ENCODE results near the gene HSD17B2. TPM values are rescaled to one million over a fixed set of nuclear protein-coding genes. Genes with fewer than 3 reads are reported as not detected.

HSD17B2 gene
- total and polyA plus RNA-seq, 2 of the 4 experiments (the other 2 are of a cell fraction), result 0.12 to 0.18 TPM

DNA sequence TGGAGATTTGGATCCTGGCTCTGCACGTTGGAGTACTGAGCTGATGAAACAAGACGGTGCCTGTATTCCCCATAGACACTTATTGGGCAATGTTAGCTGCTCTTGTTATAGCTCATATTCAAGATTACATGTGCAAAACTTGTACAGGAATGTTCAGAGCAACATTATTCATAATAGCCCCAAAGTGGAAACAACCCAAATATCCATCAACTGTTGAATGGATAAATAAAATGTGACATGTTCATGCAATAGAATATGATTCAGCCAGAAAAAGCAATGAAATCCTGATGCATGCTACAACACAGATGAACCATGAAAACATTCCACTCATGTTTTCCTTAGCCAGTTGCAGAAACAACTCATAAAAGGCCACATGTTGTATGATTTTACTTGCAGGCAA, 18.1 kb upstream of the HSD17B2 start:
- Histone ChIP-seq H3K4ac (ENCODE audit: low read depth, low read length) (no peak overlapping the region), H3K18ac (ENCODE audit: low read depth, low read length) (no peak overlapping the region), H3K4me1 (ENCODE audit: control insufficient read depth, insufficient read depth, low read length) (no peaks in the 10 kb centered on the region), H3K9me3 (ENCODE audit: control insufficient read depth, insufficient read depth, low read length) (no peaks in the 10 kb centered on the region), H2BK15ac (ENCODE audit: low read depth, low read length) (no peak overlapping the region), H3K9ac (ENCODE audit: low read depth, low read length) (no peak overlapping the region), H4K8ac (ENCODE audit: low read depth in 2 of 2, low read length in 2 of 2) (no peak overlapping the region), H2AFZ (replicated peaks; ENCODE audit: low read length, poor library complexity) (no peak overlapping the region), H4K91ac (ENCODE audit: insufficient read depth, low read depth, low read length) (no peak overlapping the region), H4K5ac (ENCODE audit: low read depth, low read length) (no peak overlapping the region), H3K23ac (ENCODE audit: low read depth, low read length) (no peak overlapping the region), H3K36me3 (ENCODE audit: control insufficient read depth, insufficient read depth, low read length) (no peaks in the 10 kb centered on the region), H3K56ac (ENCODE audit: extremely low read depth, insufficient read depth, low read length) (no peak overlapping the region), H3K27ac (ENCODE audit: insufficient read depth, low read length) (no peak overlapping the region), H2BK5ac (ENCODE audit: low read depth, low read length, poor library complexity, severe bottlenecking) (no peak overlapping the region), H3K4me2 (ENCODE audit: low read depth, low read length) (no peak overlapping the region), H3K27me3 (ENCODE audit: control insufficient read depth, insufficient read depth, low read length) (peaks cover 11% of the 10 kb centered on the region), H3K4me3 (ENCODE audit: insufficient read depth, low read depth, low read length) (no peak overlapping the region), H3K14ac (replicated peaks; ENCODE audit: low read depth, low read length) (no peak overlapping the region), H2BK120ac (ENCODE audit: low read depth, low read length) (no peak overlapping the region), H4K20me1 (ENCODE audit: insufficient read depth, low read length) (no peaks in the 10 kb centered on the region), H3K79me1 (ENCODE audit: low read depth in 1 of 2, low read length in 2 of 2) (no peaks in the 10 kb centered on the region), H3K9me1 (ENCODE audit: insufficient read depth, low read length) (no peaks in the 10 kb centered on the region), H2AK9ac (replicated peaks; ENCODE audit: low read depth, low read length, poor library complexity) (no peak overlapping the region), H2AK5ac (ENCODE audit: low read depth, low read length) (no peak overlapping the region), H2BK20ac (ENCODE audit: low read depth, low read length) (no peak overlapping the region)
- dilution Hi-C loops (cut with HindIII; ENCODE audit: low sequenced_read_pairs, unreplicated experiment), result no loop called here
- CTCF ChIA-PET, result no interaction called here
- no peak for TF ChIP-seq RFX5 (IDR thresholded peaks at IDR 0.05; ENCODE audit: low read depth, low read length)
- no peak for TF ChIP-seq ELK1 (IDR thresholded peaks at IDR 0.05; ENCODE audit: borderline replicate concordance, low read depth, low read length)
- no peak for TF ChIP-seq CEBPB (IDR thresholded peaks at IDR 0.05; ENCODE audit: low read depth, low read length)
- TF ChIP-seq CHD1 (IDR thresholded peaks at IDR 0.05; ENCODE audit: low read depth, low read length), result no peak
- no peak for TF ChIP-seq FOS (IDR thresholded peaks at IDR 0.05; ENCODE audit: low read depth, low read length)
- TF ChIP-seq NFE2L2 (IDR thresholded peaks at IDR 0.05; ENCODE audit: low read depth, low read length), result no peak
- TF ChIP-seq MAFK (IDR thresholded peaks at IDR 0.05; ENCODE audit: low read depth, low read length), result no peak
- no peak for TF ChIP-seq CTCF (conservative IDR thresholded peaks at IDR 0.05; ENCODE audit: low read depth, low read length)
- no peak for TF ChIP-seq SMC3 (IDR thresholded peaks at IDR 0.05; ENCODE audit: low read depth, low read length)
- TF ChIP-seq POLR2A (IDR thresholded peaks at IDR 0.05; ENCODE audit: low read depth, low read length), result no peak
- TF ChIP-seq RAD21 (IDR thresholded peaks at IDR 0.05; ENCODE audit: low read length), result no peak
- TF ChIP-seq MAZ (IDR thresholded peaks at IDR 0.05; ENCODE audit: borderline replicate concordance, low read depth, low read length), result no peak
- TF ChIP-seq RCOR1 (IDR thresholded peaks at IDR 0.05; ENCODE audit: insufficient replicate concordance, low read length), result no peak
- no peak for TF ChIP-seq BHLHE40 (IDR thresholded peaks at IDR 0.05; ENCODE audit: low read depth, low read length)
- no peak for TF ChIP-seq USF2 (IDR thresholded peaks at IDR 0.05; ENCODE audit: low read depth, low read length)
- TF ChIP-seq MXI1 (IDR thresholded peaks at IDR 0.05; ENCODE audit: borderline replicate concordance, low read depth, low read length), result no peak
- POLR2A ChIA-PET (ENCODE audit: unreplicated experiment), result interaction anchor here (0.6 kb wide), 1 partner anchor 211 kb away, joined by 12 read pairs; no protein-coding TSS in a partner anchor
- ATAC-seq (ENCODE audit: low read depth) (no peak), DNase-seq (no peak)
- WGBS, 2 experiments (ENCODE audit: extremely low coverage in 2 of 2, insufficient read length in 1 of 2), result no CpG with 5 or more reads among the region's 2 CpGs
- in situ Hi-C loops (cut with MboI; ENCODE audit: low sequenced_read_pairs), result no loop called here
- intact Hi-C loops (cut with micrococcal nuclease), result no loop called here
- BruUV-seq (replicated peaks), result no TSS peak

Data from IMR-90 (cell line).